ENCODE results near the gene DCD. TPM values are rescaled to one million over a fixed set of nuclear protein-coding genes. Genes with fewer than 3 reads are reported as not detected.
A peak's percentile ranks its signal among the peaks of the same experiment; 100 is the strongest.

The DCD gene, protein sequence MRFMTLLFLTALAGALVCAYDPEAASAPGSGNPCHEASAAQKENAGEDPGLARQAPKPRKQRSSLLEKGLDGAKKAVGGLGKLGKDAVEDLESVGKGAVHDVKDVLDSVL
- total RNA-seq (2021), result not detected in 2 replicates
- long read RNA-seq, result 0 reads

DNA sequence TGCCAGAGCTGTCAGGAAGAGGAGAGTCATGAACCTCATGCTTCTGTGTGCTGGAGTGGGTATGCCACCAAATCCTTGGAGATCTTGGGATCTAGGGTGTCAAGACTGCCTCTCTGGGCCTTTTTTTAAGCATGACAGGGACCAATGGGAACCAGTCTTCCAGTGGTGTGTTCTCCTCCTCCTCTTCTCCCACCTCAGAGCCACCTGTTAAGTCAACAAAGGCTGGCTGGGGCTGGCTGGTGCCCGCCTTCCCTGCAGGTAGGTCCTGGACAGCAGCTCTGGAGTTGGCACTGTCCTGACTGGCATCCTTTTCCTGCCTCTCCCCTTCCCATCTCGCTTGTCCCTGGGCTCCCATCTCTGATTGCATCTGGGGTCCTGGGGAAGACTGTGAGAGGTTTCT lies at the start of gene DCD:
DCD (minus strand) TSS at position 101 of the 400 bp plus-strand sequence; CDS start at position 39, 62 bp downstream.
- no peak within 1 kb of the TSS for H3K23ac ChIP-seq (ENCODE audit: insufficient read length, low read depth, low read length)
- H3K23me2 ChIP-seq (ENCODE audit: insufficient read length, low read depth, low read length, poor library complexity, severe bottlenecking), result no peaks in the 10 kb centered on the region
- H3K79me1 ChIP-seq (ENCODE audit: insufficient read depth, low read depth, low read length, poor library complexity, severe bottlenecking), result no peaks in the 10 kb centered on the region
- no peak within 1 kb of the TSS for H3K4ac ChIP-seq (ENCODE audit: low read depth, low read length)
- TF ChIP-seq, protein P1, sequence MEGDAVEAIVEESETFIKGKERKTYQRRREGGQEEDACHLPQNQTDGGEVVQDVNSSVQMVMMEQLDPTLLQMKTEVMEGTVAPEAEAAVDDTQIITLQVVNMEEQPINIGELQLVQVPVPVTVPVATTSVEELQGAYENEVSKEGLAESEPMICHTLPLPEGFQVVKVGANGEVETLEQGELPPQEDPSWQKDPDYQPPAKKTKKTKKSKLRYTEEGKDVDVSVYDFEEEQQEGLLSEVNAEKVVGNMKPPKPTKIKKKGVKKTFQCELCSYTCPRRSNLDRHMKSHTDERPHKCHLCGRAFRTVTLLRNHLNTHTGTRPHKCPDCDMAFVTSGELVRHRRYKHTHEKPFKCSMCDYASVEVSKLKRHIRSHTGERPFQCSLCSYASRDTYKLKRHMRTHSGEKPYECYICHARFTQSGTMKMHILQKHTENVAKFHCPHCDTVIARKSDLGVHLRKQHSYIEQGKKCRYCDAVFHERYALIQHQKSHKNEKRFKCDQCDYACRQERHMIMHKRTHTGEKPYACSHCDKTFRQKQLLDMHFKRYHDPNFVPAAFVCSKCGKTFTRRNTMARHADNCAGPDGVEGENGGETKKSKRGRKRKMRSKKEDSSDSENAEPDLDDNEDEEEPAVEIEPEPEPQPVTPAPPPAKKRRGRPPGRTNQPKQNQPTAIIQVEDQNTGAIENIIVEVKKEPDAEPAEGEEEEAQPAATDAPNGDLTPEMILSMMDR (conservative IDR thresholded peaks at IDR 0.05), result no peak
- Mint-ChIP-seq H3K9me3 (no peaks in the 10 kb centered on the region; a peak in 1 of 5 replicates), H3K27me3 (ENCODE audit: low read depth) (peaks cover 41% of the 10 kb centered on the region), H3K4me3 (peak within 1 kb of the TSS in 1 of 2 experiments; percentile 14; a peak in 1 of 5 replicates), H3K4me1 (no peaks in the 10 kb centered on the region), H3K27ac (no peak within 1 kb of the TSS; a peak in 2 of 7 replicates), H3K36me3 (ENCODE audit: insufficient read depth in 1 of 3, low read depth in 3 of 3) (no peaks in the 10 kb centered on the region)
- no peak for DNase-seq
- no peak within 1 kb of the TSS for H4K91ac ChIP-seq (ENCODE audit: insufficient read length, low read depth, low read length)
- no peak within 1 kb of the TSS for H2BK20ac ChIP-seq (ENCODE audit: low read depth, low read length, poor library complexity, severe bottlenecking)
- H3K9me3 ChIP-seq (ENCODE audit: control insufficient read depth, low read depth, low read length), result no peaks in the 10 kb centered on the region
- H3K4me2 ChIP-seq (ENCODE audit: insufficient read depth, insufficient read length, low read length), result no peak within 1 kb of the TSS
- no peaks in the 10 kb centered on the region for H3K4me1 ChIP-seq (ENCODE audit: insufficient read depth, low read length)
- H2BK5ac ChIP-seq (ENCODE audit: insufficient read length, low read length), result no peak within 1 kb of the TSS
- WGBS (ENCODE audit: extremely low coverage, insufficient read length, low lambda C conversion rate), result no CpG with 5 or more reads among the region's 2 CpGs
- no peak within 1 kb of the TSS for H2AFZ ChIP-seq (ENCODE audit: low read length)
- no peak within 1 kb of the TSS for H4K8ac ChIP-seq (replicated peaks; ENCODE audit: insufficient read length, low read depth, low read length)
- H2BK120ac ChIP-seq (ENCODE audit: low read depth, low read length, poor library complexity, severe bottlenecking), result no peak within 1 kb of the TSS
- no peak within 1 kb of the TSS for H3K18ac ChIP-seq (ENCODE audit: insufficient read length, low read depth, low read length)
- H3K79me2 ChIP-seq (ENCODE audit: insufficient read depth, low read length), result no peaks in the 10 kb centered on the region
- H2AK5ac ChIP-seq (ENCODE audit: insufficient read length, low read length), result no peak within 1 kb of the TSS
- H3K14ac ChIP-seq (ENCODE audit: insufficient read depth, low read length), result no peak within 1 kb of the TSS
- H2BK15ac ChIP-seq (ENCODE audit: low read depth, low read length), result no peak within 1 kb of the TSS
- H3K56ac ChIP-seq (ENCODE audit: insufficient read length, low read depth, low read length), result no peak within 1 kb of the TSS
- no peaks in the 10 kb centered on the region for H4K20me1 ChIP-seq (ENCODE audit: control insufficient read depth, insufficient read depth, insufficient read length)
- no peak within 1 kb of the TSS for H3T11ph ChIP-seq (ENCODE audit: low read length)
- H3K9ac ChIP-seq (ENCODE audit: extremely low read depth, insufficient read length, low read length), result no peak within 1 kb of the TSS
- H3K27me3 ChIP-seq (ENCODE audit: insufficient read depth, low read length), result no peaks in the 10 kb centered on the region
- no peak within 1 kb of the TSS for H3K27ac ChIP-seq (ENCODE audit: insufficient read length, low read depth, low read length)
- no peak within 1 kb of the TSS for H4K5ac ChIP-seq (ENCODE audit: insufficient read length, low read depth, low read length)
- H2BK12ac ChIP-seq (ENCODE audit: insufficient read length, low read depth, low read length), result no peak within 1 kb of the TSS
